ENCODE measurements around the gene CPEB4. TPM values are rescaled to one million over a fixed set of nuclear protein-coding genes. Genes with fewer than 3 reads are reported as not detected.

Gene CPEB4
- total and polyA plus RNA-seq, 2 of the 4 experiments (the other 2 are of a cell fraction), result 7.8 to 22.6 TPM

DNA sequence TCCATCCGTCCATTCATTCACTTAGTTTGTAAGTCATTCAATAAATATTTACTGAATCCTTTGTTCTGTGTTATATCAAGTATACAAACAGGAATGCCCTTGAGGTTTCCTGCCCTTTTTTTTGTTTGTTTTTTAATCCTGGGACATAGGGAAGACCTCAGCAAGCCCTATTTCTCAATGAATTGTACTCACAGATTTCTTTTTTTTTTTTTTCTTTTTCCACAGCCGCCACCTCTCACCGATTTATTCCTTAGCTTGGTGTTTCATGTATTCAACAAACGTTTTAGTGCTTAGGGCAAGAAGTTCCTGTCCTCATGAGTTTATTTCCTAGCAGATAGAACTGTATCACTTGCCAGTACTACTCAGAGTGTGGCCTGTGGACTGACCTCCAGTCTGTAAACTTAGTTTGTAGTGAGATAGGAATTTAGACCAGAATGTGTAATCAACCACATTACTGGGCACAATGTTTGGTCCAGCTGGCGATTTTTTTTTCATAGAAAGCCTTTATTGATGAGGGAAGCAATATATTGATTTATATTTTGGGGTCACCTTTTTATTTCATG is 65.5 kb downstream of the CPEB4 start:
- H3K56ac ChIP-seq (ENCODE audit: extremely low read depth, insufficient read depth, low read length), result no peak overlapping the region
- no peak overlapping the region for H2BK20ac ChIP-seq (ENCODE audit: low read depth, low read length)
- no peak overlapping the region for H2BK5ac ChIP-seq (ENCODE audit: low read depth, low read length, poor library complexity, severe bottlenecking)
- H2AK5ac ChIP-seq (ENCODE audit: low read depth, low read length), result no peak overlapping the region
- no peak overlapping the region for H4K91ac ChIP-seq (ENCODE audit: insufficient read depth, low read depth, low read length)
- no peak overlapping the region for H2BK15ac ChIP-seq (ENCODE audit: low read depth, low read length)
- ChIA-PET CTCF (no interaction called here), POLR2A (ENCODE audit: unreplicated experiment) (no interaction called here)
- H3K4me2 ChIP-seq (ENCODE audit: low read depth, low read length), result no peak overlapping the region; the same call in 1 of the 2 replicates
- no peak overlapping the region for H3K27ac ChIP-seq (ENCODE audit: insufficient read depth, low read length)
- no peaks in the 10 kb centered on the region for H3K27me3 ChIP-seq (ENCODE audit: control insufficient read depth, insufficient read depth, low read length)
- peak; percentile 89 for ATAC-seq (ENCODE audit: low read depth)
- dilution Hi-C loops (cut with HindIII; ENCODE audit: low sequenced_read_pairs, unreplicated experiment), result no loop called here
- H3K18ac ChIP-seq (ENCODE audit: low read depth, low read length), result no peak overlapping the region
- H4K20me1 ChIP-seq (ENCODE audit: insufficient read depth, low read length), result no peaks in the 10 kb centered on the region
- H3K23ac ChIP-seq (ENCODE audit: low read depth, low read length), result no peak overlapping the region
- H3K4ac ChIP-seq (ENCODE audit: low read depth, low read length), result no peak overlapping the region
- TF ChIP-seq CEBPB (IDR thresholded peaks at IDR 0.05; ENCODE audit: low read depth, low read length) (no peak), FOS (IDR thresholded peaks at IDR 0.05; ENCODE audit: low read depth, low read length) (peak; percentile 32; the same call in 1 of the 2 replicates), MXI1 (IDR thresholded peaks at IDR 0.05; ENCODE audit: borderline replicate concordance, low read depth, low read length) (no peak), CHD1 (IDR thresholded peaks at IDR 0.05; ENCODE audit: low read depth, low read length) (no peak), SMC3 (IDR thresholded peaks at IDR 0.05; ENCODE audit: low read depth, low read length) (no peak), RCOR1 (IDR thresholded peaks at IDR 0.05; ENCODE audit: insufficient replicate concordance, low read length) (no peak), MAFK (IDR thresholded peaks at IDR 0.05; ENCODE audit: low read depth, low read length) (peak; percentile 50), NFE2L2 (IDR thresholded peaks at IDR 0.05; ENCODE audit: low read depth, low read length) (peak; percentile 33; the same call in 1 of the 2 replicates), RAD21 (IDR thresholded peaks at IDR 0.05; ENCODE audit: low read length) (no peak)
- TF ChIP-seq, protein P1, sequence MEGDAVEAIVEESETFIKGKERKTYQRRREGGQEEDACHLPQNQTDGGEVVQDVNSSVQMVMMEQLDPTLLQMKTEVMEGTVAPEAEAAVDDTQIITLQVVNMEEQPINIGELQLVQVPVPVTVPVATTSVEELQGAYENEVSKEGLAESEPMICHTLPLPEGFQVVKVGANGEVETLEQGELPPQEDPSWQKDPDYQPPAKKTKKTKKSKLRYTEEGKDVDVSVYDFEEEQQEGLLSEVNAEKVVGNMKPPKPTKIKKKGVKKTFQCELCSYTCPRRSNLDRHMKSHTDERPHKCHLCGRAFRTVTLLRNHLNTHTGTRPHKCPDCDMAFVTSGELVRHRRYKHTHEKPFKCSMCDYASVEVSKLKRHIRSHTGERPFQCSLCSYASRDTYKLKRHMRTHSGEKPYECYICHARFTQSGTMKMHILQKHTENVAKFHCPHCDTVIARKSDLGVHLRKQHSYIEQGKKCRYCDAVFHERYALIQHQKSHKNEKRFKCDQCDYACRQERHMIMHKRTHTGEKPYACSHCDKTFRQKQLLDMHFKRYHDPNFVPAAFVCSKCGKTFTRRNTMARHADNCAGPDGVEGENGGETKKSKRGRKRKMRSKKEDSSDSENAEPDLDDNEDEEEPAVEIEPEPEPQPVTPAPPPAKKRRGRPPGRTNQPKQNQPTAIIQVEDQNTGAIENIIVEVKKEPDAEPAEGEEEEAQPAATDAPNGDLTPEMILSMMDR (conservative IDR thresholded peaks at IDR 0.05; ENCODE audit: low read depth, low read length), result no peak
- TF ChIP-seq, protein P2, sequence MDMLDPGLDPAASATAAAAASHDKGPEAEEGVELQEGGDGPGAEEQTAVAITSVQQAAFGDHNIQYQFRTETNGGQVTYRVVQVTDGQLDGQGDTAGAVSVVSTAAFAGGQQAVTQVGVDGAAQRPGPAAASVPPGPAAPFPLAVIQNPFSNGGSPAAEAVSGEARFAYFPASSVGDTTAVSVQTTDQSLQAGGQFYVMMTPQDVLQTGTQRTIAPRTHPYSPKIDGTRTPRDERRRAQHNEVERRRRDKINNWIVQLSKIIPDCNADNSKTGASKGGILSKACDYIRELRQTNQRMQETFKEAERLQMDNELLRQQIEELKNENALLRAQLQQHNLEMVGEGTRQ (IDR thresholded peaks at IDR 0.05; ENCODE audit: low read depth, low read length), result no peak
- WGBS, 2 experiments (ENCODE audit: extremely low coverage in 2 of 2, insufficient read length in 1 of 2), result no CpG with 5 or more reads among the region's 5 CpGs
- peaks cover 20% of the 10 kb centered on the region for H3K36me3 ChIP-seq (ENCODE audit: control insufficient read depth, insufficient read depth, low read length)
- H2AK9ac ChIP-seq (replicated peaks; ENCODE audit: low read depth, low read length, poor library complexity), result no peak overlapping the region
- intact Hi-C loops (cut with micrococcal nuclease), result no loop called here
- BruUV-seq (replicated peaks), result no TSS peak
- H2AFZ ChIP-seq (replicated peaks; ENCODE audit: low read length, poor library complexity), result no peak overlapping the region
- no peak overlapping the region for H3K14ac ChIP-seq (replicated peaks; ENCODE audit: low read depth, low read length)
- no peak overlapping the region for H2BK120ac ChIP-seq (ENCODE audit: low read depth, low read length)
- H3K9ac ChIP-seq (ENCODE audit: low read depth, low read length), result no peak overlapping the region
- H3K9me1 ChIP-seq (ENCODE audit: insufficient read depth, low read length), result peaks cover 10% of the 10 kb centered on the region
- in situ Hi-C loops (cut with MboI; ENCODE audit: low sequenced_read_pairs), result no loop called here
- peaks cover 9% of the 10 kb centered on the region for H3K4me1 ChIP-seq (ENCODE audit: control insufficient read depth, insufficient read depth, low read length)
- H4K5ac ChIP-seq (ENCODE audit: low read depth, low read length), result no peak overlapping the region
- peak; percentile 87 for DNase-seq
- H4K8ac ChIP-seq (ENCODE audit: low read depth in 2 of 2, low read length in 2 of 2), result no peak overlapping the region
- H3K9me3 ChIP-seq (ENCODE audit: control insufficient read depth, insufficient read depth, low read length), result no peaks in the 10 kb centered on the region
- peaks cover 0 to 4% of the 10 kb centered on the region in 2 experiments; a peak in 1 of 4 replicates for H3K79me1 ChIP-seq (ENCODE audit: low read depth in 1 of 2, low read length in 2 of 2)
- no peak overlapping the region for H3K4me3 ChIP-seq (ENCODE audit: insufficient read depth, low read depth, low read length)

Data from IMR-90 (cell line).